GM18520 (cell line): ENCODE results near the gene PSTPIP1.

Source experiments
- ATAC-seq: cut with Tn5 transposase; IDR thresholded peaks from one replicate; pipeline ENCODE4 v1.9.1; 2021; ENCODE audit not compliant: unreplicated experiment

PSTPIP1 gene

DNA sequence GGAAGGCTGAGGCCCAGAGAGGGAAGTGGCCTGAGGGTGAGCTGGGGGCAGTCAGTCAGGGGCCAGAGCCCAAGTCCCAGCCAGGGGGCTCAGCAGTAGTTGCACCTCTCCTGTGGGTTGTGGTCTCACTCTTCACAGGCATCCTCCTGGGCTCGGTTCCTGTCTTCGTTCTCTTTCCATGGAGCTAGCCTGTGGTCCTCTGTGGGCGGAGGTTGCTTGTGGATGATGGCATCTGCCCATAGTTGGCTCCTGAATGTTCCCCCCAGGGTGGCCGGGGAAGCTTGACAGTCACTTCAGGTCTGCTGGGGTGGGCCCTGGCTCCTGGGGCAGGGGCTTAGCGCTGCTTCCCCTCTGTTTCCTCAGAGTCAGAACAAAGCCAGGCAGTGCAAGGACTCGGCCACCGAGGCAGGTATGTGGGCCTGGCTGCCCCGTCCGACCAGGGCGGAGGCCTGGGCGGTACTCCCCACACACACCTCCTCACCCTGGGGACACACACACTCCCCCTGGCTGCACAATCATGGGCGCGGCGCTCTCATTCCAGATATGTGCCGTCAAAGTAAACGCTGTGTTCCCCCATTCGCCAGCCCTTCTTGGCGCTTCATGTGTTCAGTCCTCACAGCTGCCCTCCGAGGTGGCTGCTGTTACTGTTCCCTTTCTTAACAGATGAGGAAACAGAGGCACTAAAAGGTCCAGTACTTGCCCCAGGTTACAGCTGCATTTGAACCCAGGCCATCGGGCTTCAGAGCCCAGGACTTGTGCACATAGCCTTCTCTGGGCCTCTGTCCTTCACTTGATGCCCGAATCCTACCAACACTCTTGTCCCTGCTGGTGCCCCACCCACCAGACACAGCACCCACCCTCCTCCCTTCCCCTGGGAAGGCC lies 34.5 kb downstream of the PSTPIP1 start:
- ATAC-seq = no peak

GRCh38 chr15:77030048-77030927 lies 35.4 kb downstream of the PSTPIP1 start:
- no peak for ATAC-seq

DNA sequence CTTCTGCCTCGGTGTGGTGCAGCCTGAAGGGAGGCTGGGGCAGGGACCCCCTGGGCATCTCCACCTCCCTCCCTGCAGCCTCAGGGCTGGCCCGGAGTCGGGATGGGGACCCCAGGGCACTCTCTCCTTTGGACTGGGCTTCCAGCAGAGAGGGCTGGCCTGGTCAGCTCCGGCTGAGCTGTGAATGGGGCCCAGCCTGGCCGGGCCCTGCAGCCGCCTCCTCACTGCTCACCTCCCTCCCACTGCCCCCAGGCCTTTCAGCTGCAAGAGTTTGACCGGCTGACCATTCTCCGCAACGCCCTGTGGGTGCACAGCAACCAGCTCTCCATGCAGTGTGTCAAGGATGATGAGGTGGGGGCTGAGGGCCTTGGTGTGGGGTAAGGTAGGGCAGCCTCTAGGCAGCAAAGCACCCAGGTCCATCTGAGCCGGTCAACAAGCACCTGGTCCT lies 36.0 kb downstream of the PSTPIP1 start:
- ATAC-seq = no peak

DNA sequence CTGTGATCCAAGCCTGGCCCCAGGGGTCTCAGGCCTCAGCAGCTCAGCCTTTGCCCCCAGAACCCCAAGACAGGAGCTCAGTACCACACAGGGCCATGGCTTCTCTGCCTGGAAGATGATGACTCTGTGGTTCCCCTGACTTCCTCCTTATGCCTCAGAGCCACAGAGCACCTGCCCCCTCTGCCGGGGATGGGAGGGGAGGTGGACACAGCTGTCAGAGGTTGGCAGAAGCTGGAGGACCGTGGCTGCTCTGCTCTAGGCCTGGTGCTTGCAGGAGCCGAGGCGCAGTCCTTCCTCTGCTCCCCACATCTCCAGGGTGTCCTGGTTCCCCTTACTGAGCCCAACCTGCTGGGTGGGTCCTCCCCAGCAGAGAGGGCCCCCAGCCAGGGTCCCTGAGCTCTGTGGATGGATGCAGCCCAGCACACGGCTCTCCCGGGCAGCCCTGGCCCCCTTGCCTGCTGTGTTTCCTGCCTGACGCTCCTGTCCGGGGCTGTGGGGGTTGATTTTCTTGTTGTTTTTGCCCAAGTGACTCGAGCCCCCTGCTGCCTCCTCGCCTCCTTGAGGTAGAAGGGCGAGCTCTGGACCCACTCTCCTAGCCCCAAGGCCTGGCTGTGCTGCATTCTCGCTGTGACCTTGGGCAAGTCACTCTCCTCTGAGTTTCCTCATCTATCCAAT lies 36.6 kb downstream of the PSTPIP1 start:
- no peak for ATAC-seq

DNA sequence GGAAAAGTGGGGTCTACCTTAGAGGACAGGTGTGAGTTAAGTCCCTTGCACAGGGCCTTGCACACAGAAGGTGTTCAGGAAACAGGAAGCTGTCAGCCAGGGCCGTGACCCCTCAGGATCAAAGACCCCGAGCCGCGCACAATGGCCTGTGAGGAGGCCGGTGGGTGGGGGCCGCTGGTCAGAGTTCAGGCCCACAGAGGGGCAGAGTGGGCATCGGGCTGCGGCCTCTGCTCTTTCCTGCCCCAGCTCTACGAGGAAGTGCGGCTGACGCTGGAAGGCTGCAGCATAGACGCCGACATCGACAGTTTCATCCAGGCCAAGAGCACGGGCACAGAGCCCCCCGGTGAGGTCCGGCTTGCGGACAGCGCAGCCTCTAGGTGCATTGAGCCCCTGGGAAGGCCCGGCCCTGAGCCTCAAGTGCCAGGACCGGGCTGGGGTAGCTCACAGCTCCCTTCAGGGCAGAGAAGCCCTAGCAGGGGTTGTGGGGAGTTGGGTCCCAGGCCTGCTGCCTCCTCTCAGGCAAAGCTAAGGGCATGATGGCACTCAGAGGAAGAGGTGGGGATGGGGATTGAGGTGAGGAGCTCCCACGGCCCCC lies 37.2 kb downstream of the PSTPIP1 start:
- ATAC-seq = no peak

DNA sequence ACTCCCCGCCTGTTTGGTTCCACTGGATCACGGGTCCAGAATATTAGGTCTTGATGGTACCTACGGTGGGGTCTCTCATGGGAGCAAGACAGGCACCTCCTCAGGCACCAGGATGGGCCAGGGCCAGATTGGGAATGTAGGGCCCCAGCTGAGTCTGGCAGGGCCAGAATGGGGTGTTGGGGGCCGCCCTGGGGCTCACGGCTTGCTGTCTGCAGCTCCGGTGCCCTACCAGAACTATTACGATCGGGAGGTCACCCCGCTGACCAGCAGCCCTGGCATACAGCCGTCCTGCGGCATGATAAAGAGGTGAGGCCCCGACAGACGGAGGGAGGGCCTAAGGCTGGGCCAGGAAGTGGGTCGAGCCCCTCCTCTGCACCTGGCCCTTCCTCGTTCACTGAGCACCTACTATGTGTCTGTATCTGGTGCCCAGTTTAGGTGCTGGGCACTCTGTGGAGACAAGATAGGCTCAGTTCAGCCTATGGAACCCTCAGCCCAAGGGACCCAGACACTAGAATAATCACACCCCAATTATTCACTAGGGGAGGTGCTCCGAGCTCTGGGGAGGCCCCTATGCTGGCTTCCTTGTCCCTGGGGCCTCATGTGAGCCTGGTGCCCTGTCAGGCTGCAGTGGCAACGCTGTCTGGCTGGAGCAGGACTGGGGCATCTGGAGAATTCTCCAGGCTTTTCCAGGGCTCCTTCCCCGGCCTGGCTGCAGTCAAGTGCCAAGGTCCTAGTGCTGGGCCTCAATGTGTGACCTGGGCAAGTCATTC lies 37.9 kb downstream of the PSTPIP1 start:
- ATAC-seq = no peak

- no peak for ATAC-seq
Observed at GRCh38 chr15:77033417-77033728, 38.4 kb downstream of the PSTPIP1 start.

DNA sequence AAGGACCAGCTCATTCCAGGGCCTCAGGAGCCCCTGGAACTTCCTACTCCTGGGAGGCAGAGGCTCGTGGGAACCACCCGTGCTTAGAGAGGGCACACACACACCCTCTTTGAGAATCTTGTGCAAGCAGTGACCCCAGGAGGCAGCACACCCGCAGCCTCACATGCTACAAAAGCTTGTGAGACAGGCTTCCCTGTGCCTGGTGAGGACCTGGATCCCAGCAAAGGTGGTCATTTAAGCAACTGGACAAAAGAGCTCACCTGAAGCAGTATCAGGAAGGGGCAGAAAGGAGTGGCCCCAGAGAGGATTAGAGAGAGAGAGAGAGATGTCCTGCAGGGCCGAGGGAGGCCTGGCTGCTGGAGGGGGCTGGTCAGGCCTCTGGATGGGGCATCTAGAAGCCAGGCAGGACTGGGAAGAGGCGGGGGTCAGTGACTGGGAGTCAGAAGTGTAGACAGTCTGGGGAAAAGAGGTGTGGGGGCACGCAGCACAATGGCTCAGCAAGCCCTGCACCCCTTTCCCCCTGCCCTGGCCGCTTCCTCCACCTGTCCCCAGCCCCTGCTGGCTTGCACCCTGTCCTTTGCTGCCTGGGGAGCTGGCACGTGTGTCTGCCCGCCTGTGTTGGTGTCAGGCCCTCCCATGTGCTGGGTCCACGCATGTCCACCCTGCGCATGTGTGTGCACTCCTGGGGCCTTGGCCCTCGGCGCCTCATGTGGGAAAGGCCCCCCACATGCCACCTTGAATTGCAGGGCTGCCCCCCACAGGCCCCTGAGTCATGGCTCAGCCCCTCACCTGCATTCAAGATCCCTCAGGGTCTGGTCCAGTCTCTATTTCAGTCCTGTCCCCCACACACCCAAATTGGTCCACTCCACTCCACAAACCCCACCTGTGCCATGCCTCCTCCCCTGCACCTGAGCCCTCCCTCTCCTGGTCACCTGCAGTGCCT lies 39.1 kb downstream of the PSTPIP1 start:
- no peak for ATAC-seq

GRCh38 chr15:77034695-77035489 lies 40.0 kb downstream of the PSTPIP1 start:
- ATAC-seq = no peak

DNA sequence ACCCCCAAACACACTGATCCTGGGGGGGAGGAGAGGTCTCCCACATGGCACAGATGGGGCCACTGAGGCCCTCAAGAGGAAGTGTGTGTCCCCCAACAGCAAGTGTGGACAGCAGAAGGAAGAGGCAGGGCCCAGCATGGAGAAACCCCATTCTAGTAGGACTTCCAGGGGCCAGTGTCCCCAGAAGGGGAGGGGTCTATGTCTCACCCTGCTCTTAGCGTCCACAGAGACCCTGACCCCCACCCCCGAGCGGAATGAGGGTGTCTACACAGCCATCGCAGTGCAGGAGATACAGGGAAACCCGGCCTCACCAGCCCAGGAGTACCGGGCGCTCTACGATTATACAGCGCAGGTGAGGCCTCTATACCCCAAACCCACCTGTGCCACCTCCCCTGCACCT lies 40.7 kb downstream of the PSTPIP1 start:
- no peak for ATAC-seq

- ATAC-seq = no peak
Observed at GRCh38 chr15:77035999-77036471, 41.1 kb downstream of the PSTPIP1 start.

DNA sequence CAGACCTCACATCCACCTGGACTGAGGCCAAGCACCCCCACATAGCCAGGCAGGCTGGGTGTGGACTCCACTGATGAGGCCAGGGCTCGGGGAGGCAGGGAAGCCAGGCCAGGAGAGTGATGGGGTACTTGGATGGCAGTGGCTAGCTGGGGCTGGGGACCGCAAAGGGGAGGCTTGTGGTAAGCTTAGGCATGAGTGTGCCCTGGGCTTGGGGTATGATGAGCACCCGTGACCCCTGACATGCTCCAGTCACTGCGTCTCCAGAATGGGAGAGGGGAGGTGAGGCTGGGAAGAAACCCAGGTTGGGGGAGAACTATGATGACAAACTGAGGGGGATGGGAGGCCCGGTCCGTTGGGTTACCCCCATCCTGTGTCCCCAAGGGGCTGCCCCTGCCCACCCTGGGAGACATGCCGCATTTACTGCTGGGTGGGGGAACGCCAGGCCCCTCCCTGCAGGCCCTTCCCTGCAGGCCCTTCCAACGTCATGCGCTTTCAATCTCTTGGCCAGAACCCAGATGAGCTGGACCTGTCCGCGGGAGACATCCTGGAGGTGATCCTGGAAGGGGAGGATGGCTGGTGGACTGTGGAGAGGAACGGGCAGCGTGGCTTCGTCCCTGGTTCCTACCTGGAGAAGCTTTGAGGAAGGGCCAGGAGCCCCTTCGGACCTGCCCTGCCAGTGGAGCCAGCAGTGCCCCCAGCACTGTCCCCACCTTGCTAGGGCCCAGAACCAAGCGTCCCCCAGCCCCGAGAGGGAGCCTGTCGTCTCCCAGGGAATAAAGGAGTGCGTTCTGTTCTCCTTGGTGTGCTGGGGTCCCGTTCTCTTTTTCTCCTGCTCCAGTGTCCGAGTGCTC lies 41.8 kb downstream of the PSTPIP1 start:
- no peak for ATAC-seq

- ATAC-seq = no peak
Observed at GRCh38 chr15:77037388-77038209, 42.7 kb downstream of the PSTPIP1 start.

DNA sequence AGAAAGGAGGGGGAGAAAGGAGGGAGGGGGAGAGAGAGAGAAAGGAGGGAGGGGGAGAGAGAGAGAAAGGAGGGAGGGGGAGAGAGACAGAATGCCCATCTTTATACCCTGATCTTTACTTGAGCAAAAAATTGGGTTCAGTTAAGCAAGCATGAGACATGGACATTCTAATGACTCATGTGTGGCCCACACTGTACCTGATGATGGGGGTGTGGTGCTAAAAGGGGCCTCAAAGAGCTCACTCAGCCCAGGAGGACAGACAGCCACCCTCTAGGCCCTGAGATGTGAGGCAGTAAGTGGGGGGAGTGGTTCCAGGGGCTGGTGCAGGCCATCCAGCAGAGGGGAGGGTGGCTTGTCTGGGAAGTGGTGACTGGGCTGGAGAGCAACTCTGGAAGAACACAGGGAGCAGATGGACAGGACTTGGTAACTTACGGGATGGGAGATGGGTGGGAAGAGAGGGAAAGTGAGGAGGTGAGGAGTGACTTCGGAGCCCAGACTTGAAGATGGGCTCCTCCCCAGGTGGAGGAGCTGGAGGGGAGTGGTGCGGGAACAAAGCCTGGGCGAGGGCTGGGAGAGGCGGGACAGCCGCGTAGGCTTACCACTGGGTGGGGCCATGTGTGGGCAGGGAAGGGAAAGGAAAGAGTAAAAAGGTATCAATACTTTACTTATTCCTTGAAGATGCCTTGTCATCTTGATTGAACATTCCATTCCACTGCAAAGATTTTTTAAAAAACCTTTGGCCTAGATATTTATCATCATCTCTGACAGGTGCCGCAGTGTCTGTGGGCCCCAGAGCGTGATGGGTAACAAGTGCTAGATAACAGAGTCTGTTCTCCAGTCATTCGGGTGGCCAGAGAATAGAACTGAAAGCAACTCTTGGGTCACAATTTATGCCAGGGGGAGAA lies 43.6 kb downstream of the PSTPIP1 start:
- no peak for ATAC-seq

- ATAC-seq = no peak
Observed at GRCh38 chr15:77039217-77039533, 44.2 kb downstream of the PSTPIP1 start.

DNA sequence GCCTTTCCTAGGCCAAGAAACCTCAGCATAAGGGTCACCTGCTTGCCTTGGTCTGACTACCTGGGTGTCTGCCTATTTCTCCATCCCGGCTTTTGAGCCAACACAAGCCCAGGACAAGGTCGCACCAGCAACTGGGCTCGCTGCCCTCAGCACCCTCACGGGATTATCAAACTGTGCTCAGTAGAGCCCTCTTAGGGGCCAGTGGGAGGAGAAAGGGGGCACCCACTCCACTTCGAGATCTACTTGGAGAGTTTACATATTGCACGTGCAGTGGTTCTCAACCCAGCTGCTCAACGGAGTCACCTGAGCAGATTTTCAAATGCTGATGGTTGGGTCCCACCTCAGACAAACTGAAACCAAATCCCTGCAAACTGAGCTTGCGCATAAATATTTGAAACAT lies 44.9 kb downstream of the PSTPIP1 start:
- ATAC-seq = no peak
